Spleen (tissue), 7 donors: ENCODE results near the gene RFX3.

Source experiments
- POLR2AphosphoS5 ChIP-seq, 3 donors: sonication (generic); formaldehyde crosslinking; IDR thresholded peaks; one replicate each; pipeline ENCODE4 v1.5.1; 2017; ENCODE audit warnings: antibody characterized with exemption in 3 of 3
- TF ChIP-seq, protein P1 (sequence below), 11 experiments: fragments of 200-600 bp in 7 of 11; fragments of 450-650 bp in 4 of 11; sonication (generic) in 4 of 11; IDR thresholded peaks in 8 of 11; conservative IDR thresholded peaks in 3 of 11; 1 replicate in 7 of 11; 2 replicates in 4 of 11; pipeline versions ENCODE4 v1.4.0 to v1.8.0; 2016 to 2021; ENCODE audit warnings: antibody characterized with exemption in 11 of 11, inconsistent platforms in 4 of 11, mild to moderate bottlenecking in 1 of 11
- donor health status: DM: no; HTN: no; CAD: no; lungs with moderate emphysema.
- donor health status: DM: no; HTN: no; CAD: no.
- donor health status: DM: no; HTN: no; CAD: no.

DNA sequence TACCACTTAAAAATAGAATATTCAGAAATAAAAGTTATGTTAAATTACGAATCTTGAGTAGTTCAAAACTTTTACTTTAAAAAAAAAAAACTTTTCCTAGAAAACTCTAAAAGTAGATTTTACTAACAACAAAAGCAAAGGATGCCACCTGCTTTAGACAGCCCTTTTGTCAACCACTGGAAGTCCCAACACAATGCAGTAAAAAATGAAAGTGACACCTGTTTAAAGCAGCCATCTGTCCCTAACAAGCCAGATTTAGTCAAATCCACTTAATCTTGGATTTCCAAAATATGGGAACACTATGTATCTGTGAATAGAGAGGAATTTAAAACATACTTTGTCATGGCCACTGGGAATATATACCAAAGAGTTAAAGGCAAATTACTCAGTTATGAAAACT lies 3.8 kb downstream of the RFX3 start:
- TF ChIP-seq POLR2AphosphoS5 (IDR thresholded peaks at IDR 0.05), result no peak
- TF ChIP-seq, protein P1, sequence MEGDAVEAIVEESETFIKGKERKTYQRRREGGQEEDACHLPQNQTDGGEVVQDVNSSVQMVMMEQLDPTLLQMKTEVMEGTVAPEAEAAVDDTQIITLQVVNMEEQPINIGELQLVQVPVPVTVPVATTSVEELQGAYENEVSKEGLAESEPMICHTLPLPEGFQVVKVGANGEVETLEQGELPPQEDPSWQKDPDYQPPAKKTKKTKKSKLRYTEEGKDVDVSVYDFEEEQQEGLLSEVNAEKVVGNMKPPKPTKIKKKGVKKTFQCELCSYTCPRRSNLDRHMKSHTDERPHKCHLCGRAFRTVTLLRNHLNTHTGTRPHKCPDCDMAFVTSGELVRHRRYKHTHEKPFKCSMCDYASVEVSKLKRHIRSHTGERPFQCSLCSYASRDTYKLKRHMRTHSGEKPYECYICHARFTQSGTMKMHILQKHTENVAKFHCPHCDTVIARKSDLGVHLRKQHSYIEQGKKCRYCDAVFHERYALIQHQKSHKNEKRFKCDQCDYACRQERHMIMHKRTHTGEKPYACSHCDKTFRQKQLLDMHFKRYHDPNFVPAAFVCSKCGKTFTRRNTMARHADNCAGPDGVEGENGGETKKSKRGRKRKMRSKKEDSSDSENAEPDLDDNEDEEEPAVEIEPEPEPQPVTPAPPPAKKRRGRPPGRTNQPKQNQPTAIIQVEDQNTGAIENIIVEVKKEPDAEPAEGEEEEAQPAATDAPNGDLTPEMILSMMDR (IDR thresholded peaks at IDR 0.05 in 8 of 11, conservative IDR thresholded peaks at IDR 0.05 in 3 of 11), result no peak
